Measurements from ENCODE around the gene PCDHB16.
"Not testable (repeated sequence)": the region's sequence is repeated elsewhere in the genome, so short reads cannot be mapped to it uniquely, and the experiment has no call there.

Gene PCDHB16

DNA sequence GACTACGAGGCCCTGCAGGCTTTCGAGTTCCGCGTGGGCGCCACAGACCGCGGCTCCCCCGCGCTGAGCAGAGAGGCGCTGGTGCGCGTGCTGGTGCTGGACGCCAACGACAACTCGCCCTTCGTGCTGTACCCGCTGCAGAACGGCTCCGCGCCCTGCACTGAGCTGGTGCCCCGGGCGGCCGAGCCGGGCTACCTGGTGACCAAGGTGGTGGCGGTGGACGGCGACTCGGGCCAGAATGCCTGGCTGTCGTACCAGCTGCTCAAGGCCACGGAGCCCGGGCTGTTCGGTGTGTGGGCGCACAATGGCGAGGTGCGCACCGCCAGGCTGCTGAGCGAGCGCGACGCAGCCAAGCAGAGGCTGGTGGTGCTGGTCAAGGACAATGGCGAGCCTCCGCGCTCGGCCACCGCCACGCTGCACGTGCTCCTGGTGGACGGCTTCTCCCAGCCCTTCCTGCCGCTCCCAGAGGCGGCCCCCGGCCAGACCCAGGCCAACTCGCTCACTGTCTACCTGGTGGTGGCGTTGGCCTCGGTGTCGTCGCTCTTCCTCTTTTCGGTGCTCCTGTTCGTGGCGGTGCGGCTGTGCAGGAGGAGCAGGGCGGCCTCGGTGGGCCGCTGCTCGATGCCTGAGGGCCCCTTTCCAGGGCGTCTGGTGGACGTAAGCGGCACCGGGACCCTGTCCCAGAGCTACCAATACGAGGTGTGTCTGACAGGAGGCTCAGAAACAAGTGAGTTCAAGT is 2.1 kb downstream of the PCDHB16 start:
- DNase-seq: not testable (repeated sequence)

- DNase-seq: no peak
These were observed 4.8 kb downstream of the PCDHB16 start, which contains the start of gene PCDHB9 for GRCh38 chr5:141186897-141187512. TSS of gene PCDHB9 (plus strand) at chr5:141187161. CDS start at chr5:141187319, 158 bp downstream.

- not testable (repeated sequence) for DNase-seq
These were observed 6.5 kb downstream of the PCDHB16 start for GRCh38 chr5:141188682-141189081.

GRCh38 chr5:141189131-141189530 is 6.9 kb downstream of the PCDHB16 start:
- not testable (repeated sequence) for DNase-seq

DNA sequence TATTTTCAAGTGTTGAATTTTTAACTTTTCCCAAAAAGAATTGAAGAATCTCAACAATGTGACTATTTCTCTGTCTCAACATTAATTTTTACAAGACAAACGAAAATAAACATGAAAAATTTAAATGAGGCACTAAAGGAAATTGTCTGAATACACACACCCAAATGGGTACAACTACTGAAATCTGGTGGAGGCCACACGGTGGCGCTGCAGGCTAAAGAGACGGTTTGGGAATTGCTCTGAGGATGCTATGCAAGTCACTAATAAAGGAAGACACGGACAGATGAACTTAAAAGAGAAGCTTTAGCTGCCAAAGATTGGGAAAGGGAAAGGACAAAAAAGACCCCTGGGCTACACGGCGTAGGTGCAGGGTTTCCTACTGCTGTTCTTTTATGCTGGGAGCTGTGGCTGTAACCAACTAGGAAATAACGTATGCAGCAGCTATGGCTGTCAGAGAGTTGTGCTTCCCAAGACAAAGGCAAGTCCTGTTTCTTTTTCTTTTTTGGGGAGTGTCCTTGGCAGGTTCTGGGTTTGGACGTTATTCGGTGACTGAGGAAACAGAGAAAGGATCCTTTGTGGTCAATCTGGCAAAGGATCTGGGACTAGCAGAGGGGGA is 10.0 kb downstream of the PCDHB16 start, which contains the start of gene PCDHB10:
Gene PCDHB10 (plus strand): TSS at position 244 of the 616 bp plus-strand sequence. CDS start 200 bp downstream, at position 444.
- no peak for DNase-seq

- not testable (repeated sequence) for DNase-seq
These were observed 12.1 kb downstream of the PCDHB16 start for GRCh38 chr5:141194332-141194731.

DNA sequence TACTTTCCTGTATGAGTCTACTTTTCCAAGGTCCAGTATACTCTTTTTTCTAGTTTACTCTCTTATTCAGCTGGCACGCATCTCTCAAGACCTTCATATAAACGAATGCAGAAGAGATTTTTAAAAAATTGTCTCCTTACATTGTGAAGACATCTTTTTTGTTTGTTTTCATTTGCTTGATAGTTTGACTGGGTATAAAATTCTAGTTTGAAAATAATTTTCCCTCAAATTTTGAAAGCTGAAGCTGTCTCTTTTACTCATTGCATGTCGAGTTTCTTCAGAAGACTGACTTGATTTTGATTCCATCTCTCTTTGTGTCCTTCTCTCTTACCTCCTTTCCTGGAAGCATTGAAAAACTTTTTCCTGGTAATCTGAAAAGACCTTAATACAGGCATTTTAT is 14.2 kb downstream of the PCDHB16 start:
- no peak for DNase-seq

DNA sequence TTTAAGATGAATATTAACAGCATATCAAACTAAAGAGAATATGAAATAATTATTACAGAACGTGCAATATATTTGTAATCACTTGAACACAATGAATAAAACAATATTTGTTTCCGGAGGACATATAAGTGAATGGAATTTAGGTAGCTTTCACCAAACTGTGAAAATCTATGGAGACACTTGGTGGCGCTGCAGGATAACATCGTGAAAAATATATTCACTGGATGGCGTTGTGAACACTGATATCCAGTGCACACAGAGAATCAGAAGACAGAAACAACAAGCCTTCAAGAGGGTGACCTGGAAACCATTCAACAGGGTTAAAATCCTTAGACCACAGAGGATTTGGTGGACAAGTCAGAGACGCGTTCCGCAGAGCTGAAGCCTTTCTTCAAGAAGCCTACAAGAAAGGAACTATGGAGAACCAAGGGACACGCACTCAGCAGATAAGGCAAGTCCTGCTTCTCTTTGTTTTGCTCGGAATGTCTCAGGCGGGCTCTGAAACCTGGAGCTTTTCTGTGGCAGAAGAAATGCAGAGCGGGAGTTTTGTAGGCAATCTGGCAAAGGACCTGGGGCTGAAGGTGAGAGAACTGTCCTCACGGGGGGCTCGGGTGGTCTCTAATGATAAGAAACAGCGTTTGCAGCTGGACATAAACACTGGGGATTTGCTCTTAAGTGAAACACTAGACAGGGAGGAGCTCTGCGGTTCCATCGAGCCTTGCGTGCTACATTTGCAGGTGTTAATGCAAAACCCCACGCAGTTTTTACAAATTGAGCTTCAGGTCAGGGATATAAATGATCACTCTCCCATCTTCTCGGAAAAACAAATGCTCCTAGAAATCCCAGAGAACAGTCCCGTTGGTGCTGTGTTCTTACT is 17.4 kb downstream of the PCDHB16 start, which contains the start of gene PCDHB11:
Gene PCDHB11 (plus strand): TSS at position 269 of the 877 bp plus-strand sequence. CDS start 148 bp downstream, at position 417.
- DNase-seq: no peak

DNA sequence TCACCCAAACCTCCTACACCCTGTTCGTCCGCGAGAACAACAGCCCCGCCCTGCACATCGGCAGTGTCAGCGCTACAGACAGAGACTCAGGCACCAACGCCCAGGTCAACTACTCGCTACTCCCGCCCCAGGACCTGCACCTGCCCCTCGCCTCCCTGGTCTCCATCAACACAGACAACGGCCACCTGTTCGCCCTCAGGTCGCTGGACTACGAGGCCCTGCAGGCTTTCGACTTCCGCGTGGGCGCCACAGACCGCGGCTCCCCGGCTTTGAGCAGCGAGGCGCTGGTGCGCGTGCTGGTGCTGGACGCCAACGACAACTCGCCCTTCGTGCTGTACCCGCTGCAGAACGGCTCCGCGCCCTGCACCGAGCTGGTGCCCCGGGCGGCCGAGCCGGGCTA is 18.9 kb downstream of the PCDHB16 start:
- DNase-seq: not testable (repeated sequence)

GRCh38 chr5:141201646-141202045 is 19.5 kb downstream of the PCDHB16 start:
- DNase-seq: not testable (repeated sequence)

DNA sequence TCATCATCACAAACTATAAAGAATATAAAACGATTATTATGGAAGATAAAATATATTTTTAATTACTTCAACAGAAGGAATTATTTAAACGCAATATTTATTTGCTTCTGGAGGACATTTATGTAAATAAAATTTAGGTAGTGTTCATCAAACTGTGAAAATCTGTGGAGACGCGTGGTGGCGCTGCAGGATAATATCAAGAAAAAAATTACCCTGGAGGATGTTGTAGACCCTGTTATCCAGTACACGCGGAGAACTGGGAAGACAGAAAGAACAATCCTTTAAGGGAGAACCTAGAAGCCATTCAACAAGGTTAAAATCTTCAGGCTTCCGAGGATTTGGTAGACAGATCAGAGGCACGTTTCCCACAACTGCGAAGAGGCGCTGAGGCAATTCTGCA is 26.3 kb downstream of the PCDHB16 start, which contains the start of gene PCDHB12:
Gene PCDHB12 (plus strand): TSS at position 242 of the 400 bp plus-strand sequence. CDS start 189 bp downstream, outside the sequence.
- DNase-seq: no peak

GRCh38 chr5:141210281-141210680 is 28.1 kb downstream of the PCDHB16 start:
- not testable (repeated sequence) for DNase-seq

GRCh38 chr5:141210849-141211248 is 28.7 kb downstream of the PCDHB16 start:
- not testable (repeated sequence) for DNase-seq

- not testable (repeated sequence) for DNase-seq
These were observed 31.6 kb downstream of the PCDHB16 start, which contains the start of gene PCDHB13 for GRCh38 chr5:141213656-141214339. TSS of gene PCDHB13 (plus strand) at chr5:141213919. CDS start at chr5:141214124, 205 bp downstream.

DNA sequence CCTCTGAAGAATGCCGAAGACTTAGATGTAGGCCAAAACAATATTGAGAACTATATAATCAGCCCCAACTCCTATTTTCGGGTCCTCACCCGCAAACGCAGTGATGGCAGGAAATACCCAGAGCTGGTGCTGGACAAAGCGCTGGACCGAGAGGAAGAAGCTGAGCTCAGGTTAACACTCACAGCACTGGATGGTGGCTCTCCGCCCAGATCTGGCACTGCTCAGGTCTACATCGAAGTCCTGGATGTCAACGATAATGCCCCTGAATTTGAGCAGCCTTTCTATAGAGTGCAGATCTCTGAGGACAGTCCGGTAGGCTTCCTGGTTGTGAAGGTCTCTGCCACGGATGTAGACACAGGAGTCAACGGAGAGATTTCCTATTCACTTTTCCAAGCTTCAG is 32.4 kb downstream of the PCDHB16 start:
- not testable (repeated sequence) for DNase-seq

- DNase-seq: not testable (repeated sequence)
These were observed 33.3 kb downstream of the PCDHB16 start for GRCh38 chr5:141215504-141215903.

DNA sequence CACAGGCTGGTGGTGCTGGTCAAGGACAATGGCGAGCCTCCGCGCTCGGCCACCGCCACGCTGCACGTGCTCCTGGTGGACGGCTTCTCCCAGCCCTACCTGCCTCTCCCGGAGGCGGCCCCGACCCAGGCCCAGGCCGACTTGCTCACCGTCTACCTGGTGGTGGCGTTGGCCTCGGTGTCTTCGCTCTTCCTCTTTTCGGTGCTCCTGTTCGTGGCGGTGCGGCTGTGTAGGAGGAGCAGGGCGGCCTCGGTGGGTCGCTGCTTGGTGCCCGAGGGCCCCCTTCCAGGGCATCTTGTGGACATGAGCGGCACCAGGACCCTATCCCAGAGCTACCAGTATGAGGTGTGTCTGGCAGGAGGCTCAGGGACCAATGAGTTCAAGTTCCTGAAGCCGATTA is 33.8 kb downstream of the PCDHB16 start:
- DNase-seq: not testable (repeated sequence)

DNA sequence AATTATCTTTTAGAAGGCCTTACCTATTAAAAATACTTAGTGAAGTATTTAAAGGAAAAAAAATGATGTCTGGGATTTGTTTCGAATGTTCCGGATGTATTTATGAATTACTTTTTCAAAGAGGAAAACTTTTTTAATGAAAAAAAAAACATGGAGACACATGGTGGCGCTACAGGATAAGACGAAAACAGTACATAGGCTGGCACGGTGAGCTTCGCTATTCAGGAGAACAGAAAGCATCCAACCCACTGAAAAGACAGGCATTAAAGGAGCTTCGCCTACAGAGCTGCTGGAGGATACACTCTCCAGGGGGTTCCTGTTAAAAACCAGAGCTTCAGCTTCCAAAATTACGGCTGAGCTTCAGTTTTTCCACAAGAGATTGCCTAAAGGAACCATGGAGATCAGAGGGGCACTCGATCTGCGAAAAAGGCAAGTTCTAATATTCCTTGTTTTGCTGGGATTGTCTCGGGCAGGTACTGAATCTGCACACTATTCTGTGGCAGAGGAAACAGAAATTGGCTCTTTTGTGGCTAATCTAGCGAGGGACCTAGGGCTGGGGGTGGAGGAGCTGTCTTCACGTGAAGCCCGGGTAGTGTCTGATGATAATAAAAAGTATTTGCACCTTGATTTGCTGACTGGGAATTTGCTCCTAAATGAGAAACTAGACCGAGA is 41.1 kb downstream of the PCDHB16 start, which contains the start of gene PCDHB14:
Gene PCDHB14 (plus strand): TSS at position 232 of the 672 bp plus-strand sequence. CDS start 163 bp downstream, at position 395.
- no peak for DNase-seq

- not testable (repeated sequence) for DNase-seq
These were observed 42.7 kb downstream of the PCDHB16 start for GRCh38 chr5:141224844-141225243.

- DNase-seq: not testable (repeated sequence)
These were observed 43.2 kb downstream of the PCDHB16 start for GRCh38 chr5:141225421-141225820.
